Thyroid gland (tissue), 4 donors: Measurements from ENCODE around the gene CST3. TPM values are rescaled to one million over a fixed set of nuclear protein-coding genes. Genes with fewer than 3 reads are reported as not detected.

Experiments
- DNase-seq, 2 donors: peaks; one replicate each; pipeline ENCODE4 v3.0.0-alpha.2; 2019
- H3K27ac ChIP-seq, 3 donors: fragments of 200-600 bp; sonication (generic); 1 replicate in 2 of 3; 2 replicates in 1 of 3; pipeline ENCODE4 v1.5.1; 2016 to 2019; ENCODE audit warnings: mild to moderate bottlenecking in 1 of 3, moderate library complexity in 1 of 3
- H3K27me3 ChIP-seq: fragments of 200-600 bp; sonication (generic); one replicate; pipeline ENCODE4 v1.5.1; 2019
- H3K36me3 ChIP-seq, 2 donors: fragments of 200-600 bp; sonication (generic); one replicate each; pipeline ENCODE4 v1.5.1; 2016 to 2019
- H3K4me1 ChIP-seq, 2 donors: fragments of 200-600 bp; sonication (generic); one replicate each; pipeline ENCODE4 v1.5.1; 2017 to 2019
- H3K4me3 ChIP-seq, 3 donors: fragments of 200-600 bp; sonication (generic); replicated peaks in 1 of 3; 1 replicate in 2 of 3; 2 replicates in 1 of 3; pipeline ENCODE4 v1.5.1; 2016; ENCODE audit warnings: mild to moderate bottlenecking in 1 of 3
- H3K9me3 ChIP-seq: fragments of 200-600 bp; sonication (generic); one replicate; pipeline ENCODE4 v1.5.1; 2017
- CTCF ChIP-seq, 6 experiments: fragments of 200-600 bp in 3 of 6; fragments of 450-650 bp in 3 of 6; sonication (generic) in 3 of 6; IDR thresholded peaks; one replicate each; pipeline ENCODE4 v1.5.1; 2016 to 2019; ENCODE audit warnings: antibody characterized with exemption in 6 of 6, mild to moderate bottlenecking in 2 of 6, inconsistent platforms in 1 of 6, moderate library complexity in 1 of 6
- POLR2A ChIP-seq, 2 donors: fragments of 450-650 bp; IDR thresholded peaks; one replicate each; pipeline ENCODE4 v1.6.1; 2017; ENCODE audit warnings: antibody characterized with exemption in 2 of 2, mild to moderate bottlenecking in 2 of 2, moderate library complexity in 1 of 2
- WGBS, 2 donors: methylation state at CpG; one replicate each; pipeline ENCODE4 v1.1.5; 2017; 5-methylcytosine and 5-hydroxymethylcytosine counted together
- intact Hi-C: fragments of 100-400 bp; cut with DNase I; formaldehyde crosslinking; loops from one replicate; pipeline ENCODE4 v1.15.1; 2023
- total RNA-seq, 4 donors: library from RNA; depleted of rRNA; stranded (reverse); fragments of >200 nt; gene quantifications; one replicate each; pipeline ENCODE4 v1.2.3, GENCODE V29; 2016

Gene CST3
- total RNA-seq, 4 donors from 2014 or later: 638 to 1,425 (median 898) TPM

GRCh38 chr20:23631226-23631822, 6.4 kb downstream of the CST3 start:
- TF ChIP-seq CTCF (IDR thresholded peaks at IDR 0.05) (no peak), POLR2A (IDR thresholded peaks at IDR 0.05) (no peak)
- 95 to 97% methylated on average over 9 of the region's 9 CpGs for WGBS, 2 donors
- H3K36me3 ChIP-seq: peaks cover 0 to 12% of the 10 kb centered on the region in 2 donors
- no peaks in the 10 kb centered on the region for H3K27me3 ChIP-seq
- H3K27ac ChIP-seq: no peak overlapping the region
- H3K9me3 ChIP-seq: no peaks in the 10 kb centered on the region
- H3K4me3 ChIP-seq: no peak overlapping the region
- peaks cover 2 to 16% of the 10 kb centered on the region in 2 donors for H3K4me1 ChIP-seq
- intact Hi-C loops: no loop called here
- no peak for DNase-seq

- Histone ChIP-seq H3K4me1 (peaks cover 0 to 15% of the 10 kb centered on the region in 2 donors), H3K36me3 (peaks cover 0 to 12% of the 10 kb centered on the region in 2 donors), H3K27ac (no peak overlapping the region), H3K27me3 (no peaks in the 10 kb centered on the region), H3K9me3 (no peaks in the 10 kb centered on the region), H3K4me3 (no peak overlapping the region)
- no peak for DNase-seq
- intact Hi-C loops: no loop called here
- TF ChIP-seq POLR2A (IDR thresholded peaks at IDR 0.05): no peak
- TF ChIP-seq CTCF (IDR thresholded peaks at IDR 0.05): no peak
- 98 to 99% methylated on average over 4 of the region's 4 CpGs for WGBS, 2 donors
Measured at GRCh38 chr20:23630392-23630849, 7.3 kb downstream of the CST3 start.

GRCh38 chr20:23629542-23630391, 8.0 kb downstream of the CST3 start:
- no peak overlapping the region for H3K27ac ChIP-seq
- intact Hi-C loops: no loop called here
- no peaks in the 10 kb centered on the region for H3K27me3 ChIP-seq
- TF ChIP-seq CTCF (IDR thresholded peaks at IDR 0.05): no peak
- H3K9me3 ChIP-seq: no peaks in the 10 kb centered on the region
- no peak for DNase-seq
- H3K4me1 ChIP-seq: peaks cover 0 to 11% of the 10 kb centered on the region in 2 donors
- peaks cover 0 to 12% of the 10 kb centered on the region in 2 donors for H3K36me3 ChIP-seq
- no peak overlapping the region for H3K4me3 ChIP-seq
- 69 to 78% methylated on average over 12 of the region's 12 CpGs for WGBS, 2 donors

GRCh38 chr20:23629017-23629541, 8.7 kb downstream of the CST3 start:
- no peak overlapping the region for H3K27ac ChIP-seq
- H3K9me3 ChIP-seq: no peaks in the 10 kb centered on the region
- WGBS, 2 donors: 41 to 46% methylated on average over 7 of the region's 7 CpGs
- H3K36me3 ChIP-seq: peaks cover 0 to 12% of the 10 kb centered on the region in 2 donors
- intact Hi-C loops: no loop called here
- H3K27me3 ChIP-seq: no peaks in the 10 kb centered on the region
- peaks cover 0 to 11% of the 10 kb centered on the region in 2 donors for H3K4me1 ChIP-seq
- peak in 1 of 2 donors; percentile 24 for DNase-seq
- H3K4me3 ChIP-seq: no peak overlapping the region
- TF ChIP-seq CTCF (IDR thresholded peaks at IDR 0.05) (no peak), POLR2A (IDR thresholded peaks at IDR 0.05) (no peak)
